C4-2B (cell line): ENCODE data around the gene SPDYC.

ENCODE experiments used
- H3K27ac ChIP-seq: fragments of 450-650 bp; 2 replicates; pipeline ENCODE4 v1.5.1; 2017
- ZFX ChIP-seq: fragments of 450-650 bp; IDR thresholded peaks from 2 replicates; pipeline ENCODE4 v1.6.1; 2017
- TF ChIP-seq, protein P1 (sequence below): fragments of 450-650 bp; conservative IDR thresholded peaks from 2 replicates; pipeline ENCODE4 v1.5.1; 2017; ENCODE audit warnings: mild to moderate bottlenecking

Gene SPDYC

DNA sequence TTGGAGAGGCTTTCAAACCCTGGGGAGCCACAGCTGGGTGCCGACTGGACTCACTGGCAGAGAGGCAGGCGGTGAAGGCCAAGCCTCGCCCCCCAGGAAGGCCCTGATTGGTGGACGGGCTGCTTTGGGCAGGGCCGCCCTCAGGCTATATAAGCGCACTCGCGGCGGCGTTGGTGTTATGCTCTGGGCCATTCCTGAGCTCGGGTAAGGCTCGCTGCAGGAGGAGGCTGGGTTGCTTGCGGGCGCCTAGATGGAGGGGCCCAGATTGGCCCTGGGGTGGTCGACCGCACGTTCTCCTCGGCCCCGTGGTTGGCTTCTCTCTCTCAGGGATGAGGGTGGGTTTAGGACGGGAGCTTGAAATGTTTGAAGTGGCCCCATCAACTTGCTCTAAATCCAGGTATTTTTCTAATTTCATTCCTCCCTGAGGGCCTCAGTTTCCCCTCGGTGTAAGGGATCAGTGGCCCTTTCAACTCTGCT is at the start of gene SPDYC:
Gene SPDYC, plus strand, starts transcription at position 176 of the 477 bp plus-strand sequence. CDS start 1,125 bp downstream, outside the sequence.
- TF ChIP-seq, protein P1, sequence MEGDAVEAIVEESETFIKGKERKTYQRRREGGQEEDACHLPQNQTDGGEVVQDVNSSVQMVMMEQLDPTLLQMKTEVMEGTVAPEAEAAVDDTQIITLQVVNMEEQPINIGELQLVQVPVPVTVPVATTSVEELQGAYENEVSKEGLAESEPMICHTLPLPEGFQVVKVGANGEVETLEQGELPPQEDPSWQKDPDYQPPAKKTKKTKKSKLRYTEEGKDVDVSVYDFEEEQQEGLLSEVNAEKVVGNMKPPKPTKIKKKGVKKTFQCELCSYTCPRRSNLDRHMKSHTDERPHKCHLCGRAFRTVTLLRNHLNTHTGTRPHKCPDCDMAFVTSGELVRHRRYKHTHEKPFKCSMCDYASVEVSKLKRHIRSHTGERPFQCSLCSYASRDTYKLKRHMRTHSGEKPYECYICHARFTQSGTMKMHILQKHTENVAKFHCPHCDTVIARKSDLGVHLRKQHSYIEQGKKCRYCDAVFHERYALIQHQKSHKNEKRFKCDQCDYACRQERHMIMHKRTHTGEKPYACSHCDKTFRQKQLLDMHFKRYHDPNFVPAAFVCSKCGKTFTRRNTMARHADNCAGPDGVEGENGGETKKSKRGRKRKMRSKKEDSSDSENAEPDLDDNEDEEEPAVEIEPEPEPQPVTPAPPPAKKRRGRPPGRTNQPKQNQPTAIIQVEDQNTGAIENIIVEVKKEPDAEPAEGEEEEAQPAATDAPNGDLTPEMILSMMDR, result no peak
- no peak within 1 kb of the TSS for H3K27ac ChIP-seq

- no peak for TF ChIP-seq ZFX
- TF ChIP-seq, protein P1, result no peak
- H3K27ac ChIP-seq, result peak overlapping the region; percentile 83
Observed at GRCh38 chr11:65120831-65121230, 49.2 kb upstream of the SPDYC start.

- H3K27ac ChIP-seq, result peak overlapping the region; percentile 83
- TF ChIP-seq, protein P1, result no peak
- no peak for TF ChIP-seq ZFX
Observed at GRCh38 chr11:65121447-65121864, 48.6 kb upstream of the SPDYC start.

DNA sequence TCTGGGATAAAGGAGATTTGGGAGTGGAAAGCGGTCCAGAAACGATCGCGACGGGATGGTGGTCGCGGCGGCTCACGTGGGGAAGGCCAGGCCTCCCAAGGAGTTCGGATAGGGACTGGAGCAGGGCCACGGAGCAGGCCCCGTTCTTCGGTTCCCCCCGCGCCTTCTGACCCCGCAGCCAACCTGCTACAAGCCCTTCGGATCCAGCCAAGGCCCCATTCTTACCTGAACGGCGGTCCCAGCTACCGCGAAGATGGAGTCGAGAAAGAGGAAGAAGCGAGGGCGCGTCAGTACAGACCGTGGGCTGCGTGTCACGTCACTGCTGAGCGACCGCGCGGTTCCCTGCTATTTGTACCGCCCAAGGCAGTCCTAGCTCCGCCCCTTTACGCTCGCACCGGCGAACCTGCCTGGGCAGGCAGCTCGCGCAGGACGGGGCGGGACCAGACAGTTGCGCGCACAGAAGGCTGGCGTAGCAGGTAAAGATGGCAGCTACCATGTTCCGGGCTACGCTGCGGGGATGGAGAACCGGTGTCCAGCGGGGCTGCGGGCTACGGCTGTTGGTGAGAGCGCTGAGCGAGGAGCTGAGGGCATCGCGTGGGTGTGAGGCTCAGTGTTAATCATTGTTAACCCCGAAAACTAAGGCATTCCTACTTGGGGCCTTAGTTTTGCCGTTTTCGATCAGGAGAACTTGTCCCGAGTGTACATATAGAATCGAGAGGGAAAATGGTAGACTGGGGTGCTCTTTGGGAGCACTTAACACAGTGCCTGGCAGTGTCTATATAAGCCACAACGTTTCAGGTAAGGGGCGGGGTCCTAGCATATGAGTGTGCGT is 48.0 kb upstream of the SPDYC start, which contains the start of the genes FAU and MRPL49:
Gene FAU, minus strand, starts transcription at position 270 of the 832 bp plus-strand sequence. CDS start 321 bp downstream, outside the sequence.
Gene MRPL49, plus strand, starts transcription at position 457 of the 832 bp plus-strand sequence. Its CDS starts 26 bp downstream, at position 483.
- TF ChIP-seq, protein P1, result no peak
- TF ChIP-seq ZFX, result peak; percentile 67; the same call in 1 of the 2 replicates
- H3K27ac ChIP-seq, result peak within 1 kb of the TSS; percentile 83

- TF ChIP-seq, protein P1, result no peak
- TF ChIP-seq ZFX, result no peak
- peak overlapping the region; percentile 25 for H3K27ac ChIP-seq
Observed at GRCh38 chr11:65124480-65125196, 45.4 kb upstream of the SPDYC start.

DNA sequence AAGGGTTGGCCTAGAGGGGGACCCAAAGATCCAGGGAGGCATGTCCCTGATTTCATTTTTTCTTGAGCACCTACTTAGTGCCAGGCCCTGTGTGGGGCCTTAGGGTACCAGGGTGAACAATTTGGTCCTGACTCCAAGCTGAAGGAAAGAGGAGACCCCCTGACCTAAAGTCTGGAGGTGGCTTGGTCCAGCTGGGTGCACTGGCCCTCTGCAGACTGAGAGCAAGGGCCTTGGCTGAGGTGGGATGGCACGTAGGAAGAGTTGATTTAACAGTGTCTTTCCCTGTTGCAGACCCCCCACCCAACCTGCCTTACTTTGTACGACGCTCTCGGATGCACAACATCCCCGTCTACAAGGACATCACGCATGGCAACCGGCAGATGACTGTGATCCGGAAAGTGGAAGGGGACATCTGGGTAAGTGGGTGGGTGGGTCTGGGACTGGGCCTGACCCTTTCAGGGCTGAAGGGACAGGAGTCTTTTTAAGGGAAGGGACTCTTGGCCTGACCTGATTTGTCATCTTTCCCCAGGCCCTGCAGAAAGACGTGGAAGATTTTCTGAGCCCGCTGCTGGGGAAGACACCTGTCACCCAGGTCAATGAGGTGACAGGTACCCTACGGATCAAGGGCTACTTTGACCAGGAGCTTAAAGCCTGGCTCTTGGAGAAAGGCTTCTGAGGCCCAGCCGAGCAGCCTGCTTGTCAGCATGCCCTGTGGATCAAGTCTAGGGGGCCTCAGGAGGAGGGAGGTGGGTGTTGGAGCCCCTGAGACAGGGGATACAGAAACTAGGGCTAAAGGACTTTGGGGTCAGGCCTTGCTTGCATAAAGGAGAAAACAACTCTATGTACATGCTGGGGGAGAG is 44.6 kb upstream of the SPDYC start:
- peak overlapping the region; percentile 25 for H3K27ac ChIP-seq
- no peak for TF ChIP-seq ZFX
- TF ChIP-seq, protein P1, result no peak
